A673 (cell line): ENCODE results near the gene TTC16. TPM values are rescaled to one million over a fixed set of nuclear protein-coding genes. Genes with fewer than 3 reads are reported as not detected.

Experiments
- BruUV-seq: library from RNA; stranded (reverse); fragments of 400-500 nt; replicated peaks from 2 replicates; lab custom pipeline; 2021; lab: Mats Ljungman, UMichigan
- CTCF ChIA-PET: fragments of 300-600 bp; sonication (Branson Sonifier 250); formaldehyde crosslinking; loops from one replicate; lab custom pipeline; 2022; ENCODE audit warnings: antibody characterized with exemption; lab: Charles Lee
- POLR2A ChIA-PET: fragments of 300-600 bp; sonication (Branson Sonifier 250); formaldehyde crosslinking; loops from one replicate; lab custom pipeline; 2022; ENCODE audit warnings: antibody characterized with exemption; ENCODE audit not compliant: low non-redundant PET; lab: Charles Lee
- DNase-seq: peaks from one replicate; pipeline ENCODE4 v3.0.0-alpha.2; 2015; ENCODE audit warnings: low spot score
- H3K27ac ChIP-seq: fragments of 200-600 bp; sonication (generic); 2 replicates; pipeline ENCODE4 v1.5.1; 2016; ENCODE audit warnings: mixed run types, low read depth, mild to moderate bottlenecking, mixed read lengths, antibody characterized with exemption, low read length; ENCODE audit not compliant: poor library complexity, severe bottlenecking
- H3K27me3 ChIP-seq: fragments of 200-600 bp; sonication (generic); replicated peaks from 2 replicates; pipeline ENCODE4 v1.6.1; 2017; ENCODE audit warnings: mixed run types, low read depth, mild to moderate bottlenecking, mixed read lengths, antibody characterized with exemption, low read length; ENCODE audit not compliant: insufficient read depth, poor library complexity
- H3K36me3 ChIP-seq: fragments of 200-600 bp; sonication (generic); 2 replicates; pipeline ENCODE4 v1.6.1; 2016; ENCODE audit warnings: mixed run types, mild to moderate bottlenecking, mixed read lengths, antibody characterized with exemption, low read length; ENCODE audit not compliant: insufficient read depth, poor library complexity, severe bottlenecking
- H3K4me1 ChIP-seq: fragments of 200-600 bp; sonication (generic); 2 replicates; pipeline ENCODE4 v1.6.1; 2017; ENCODE audit warnings: mixed run types, mild to moderate bottlenecking, mixed read lengths, antibody characterized with exemption, low read length; ENCODE audit not compliant: insufficient read depth, poor library complexity, severe bottlenecking
- H3K4me3 ChIP-seq: fragments of 200-600 bp; sonication (generic); 2 replicates; pipeline ENCODE4 v1.5.1; 2016; ENCODE audit warnings: low read depth, mixed run types, mild to moderate bottlenecking, mixed read lengths, low read length; ENCODE audit not compliant: poor library complexity, severe bottlenecking
- H3K9me3 ChIP-seq: fragments of 200-600 bp; sonication (generic); 2 replicates; pipeline ENCODE4 v1.6.1; 2016; ENCODE audit warnings: mixed run types, low read depth, mild to moderate bottlenecking, mixed read lengths, antibody characterized with exemption, low read length; ENCODE audit not compliant: poor library complexity, severe bottlenecking
- CTCF ChIP-seq: fragments of 300-800, 200-600 bp; sonication (generic); conservative IDR thresholded peaks from 2 replicates; pipeline ENCODE4 v1.5.1; 2017; ENCODE audit warnings: low read depth, mild to moderate bottlenecking, antibody characterized with exemption, low read length, moderate library complexity, mixed read lengths
- EZH2 ChIP-seq: fragments of 200-600 bp; sonication (generic); IDR thresholded peaks from 2 replicates; pipeline ENCODE4 v1.6.1; 2017; ENCODE audit warnings: borderline replicate concordance, low read depth, mild to moderate bottlenecking, mixed read lengths, antibody characterized with exemption, low read length; ENCODE audit not compliant: poor library complexity, severe bottlenecking
- intact Hi-C: fragments of 100-400 bp; cut with micrococcal nuclease; formaldehyde crosslinking; loops from one replicate; pipeline ENCODE4 v1.10.0; 2022; ENCODE audit not compliant: unreplicated experiment
- total RNA-seq: library from RNA; stranded (reverse); gene quantifications from 2 replicates; pipeline ENCODE4 v1.2.3, GENCODE V29; 2021

TTC16 gene
- total RNA-seq, 1 experiment from 2014 or later: not detected

- TF ChIP-seq CTCF: no peak
- TF ChIP-seq EZH2: no peak
- Histone ChIP-seq H3K9me3 (no peaks in the 10 kb centered on the region), H3K4me3 (no peak overlapping the region), H3K27me3 (no peaks in the 10 kb centered on the region), H3K4me1 (no peaks in the 10 kb centered on the region), H3K36me3 (no peaks in the 10 kb centered on the region), H3K27ac (no peak overlapping the region)
- DNase-seq: no peak
- intact Hi-C loops: no loop called here
- no TSS peak for BruUV-seq
- ChIA-PET POLR2A (no interaction called here), CTCF (no interaction called here)
These were observed 3.0 kb upstream of the TTC16 start for GRCh38 chr9:127712867-127713266.

- POLR2A ChIA-PET: interaction anchor here (0.6 kb wide), 1 partner anchor 57 kb away, joined by 3 read pairs; no protein-coding TSS in a partner anchor
- TF ChIP-seq CTCF: no peak
- TF ChIP-seq EZH2: no peak
- no peak for DNase-seq
- no peaks in the 10 kb centered on the region for H3K4me1 ChIP-seq
- no peaks in the 10 kb centered on the region for H3K36me3 ChIP-seq
- CTCF ChIA-PET: interaction anchor here (0.6 to 1.1 kb wide), 2 partner anchors 9 to 20 kb away, joined by 4 to 5 read pairs; no protein-coding TSS in a partner anchor
- H3K27me3 ChIP-seq: no peaks in the 10 kb centered on the region
- no peak overlapping the region for H3K27ac ChIP-seq
- H3K9me3 ChIP-seq: no peaks in the 10 kb centered on the region
- intact Hi-C loops: no loop called here
- H3K4me3 ChIP-seq: peak overlapping the region; percentile 66
- BruUV-seq: no TSS peak
These were observed 1.7 kb upstream of the TTC16 start for GRCh38 chr9:127714020-127714750.

- Histone ChIP-seq H3K27me3 (no peaks in the 10 kb centered on the region), H3K27ac (peak overlapping the region; percentile 65), H3K36me3 (no peaks in the 10 kb centered on the region), H3K4me3 (peak overlapping the region; percentile 66), H3K4me1 (no peaks in the 10 kb centered on the region), H3K9me3 (no peaks in the 10 kb centered on the region)
- ChIA-PET POLR2A (no interaction called here), CTCF (interaction anchor here (1.4 kb wide), 1 partner anchor 20 kb away, joined by 5 read pairs; the partner anchor contains the start of gene TOR2A)
- no peak for TF ChIP-seq CTCF
- no peak for TF ChIP-seq EZH2
- TSS peak; percentile 42 for BruUV-seq
- no peak for DNase-seq
- intact Hi-C loops: no loop called here
These were observed 869 bp upstream of the TTC16 start for GRCh38 chr9:127714951-127715469.
